Measurements from ENCODE around the gene SPATA4. TPM values are rescaled to one million over a fixed set of nuclear protein-coding genes. Genes with fewer than 3 reads are reported as not detected.

SPATA4 gene
- total RNA-seq, 2 experiments from 2014 or later: not detected

GRCh38 chr4:176187624-176188023 is 7.8 kb downstream of the SPATA4 start:
- H3K36me3 Mint-ChIP-seq (ENCODE audit: low read depth): no peaks in the 10 kb centered on the region
- H3K27me3 Mint-ChIP-seq: peaks cover 49% of the 10 kb centered on the region
- ChIA-PET POLR2A (no interaction called here), CTCF (no interaction called here)
- no peaks in the 10 kb centered on the region for H3K4me1 Mint-ChIP-seq (ENCODE audit: low read depth)
- H3K9me3 Mint-ChIP-seq: no peaks in the 10 kb centered on the region
- no peak overlapping the region for H3K4me3 Mint-ChIP-seq
- ATAC-seq: peak; percentile 91
- no peak for DNase-seq
- TF ChIP-seq CTCF (IDR thresholded peaks at IDR 0.05): no peak
- intact Hi-C loops (cut with micrococcal nuclease): no loop called here
- no peak overlapping the region for H3K27ac Mint-ChIP-seq

GRCh38 chr4:176186671-176187395 is 8.6 kb downstream of the SPATA4 start:
- no peak overlapping the region for H3K27ac Mint-ChIP-seq
- ChIA-PET CTCF (no interaction called here), POLR2A (no interaction called here)
- peaks cover 42% of the 10 kb centered on the region for H3K27me3 Mint-ChIP-seq
- H3K9me3 Mint-ChIP-seq: no peaks in the 10 kb centered on the region
- DNase-seq (no peak), ATAC-seq (no peak)
- intact Hi-C loops (cut with micrococcal nuclease): no loop called here
- no peak for TF ChIP-seq CTCF (IDR thresholded peaks at IDR 0.05)
- H3K4me3 Mint-ChIP-seq: no peak overlapping the region
- no peaks in the 10 kb centered on the region for H3K4me1 Mint-ChIP-seq (ENCODE audit: low read depth)
- no peaks in the 10 kb centered on the region for H3K36me3 Mint-ChIP-seq (ENCODE audit: low read depth)

GRCh38 chr4:176186067-176186466 is 9.3 kb downstream of the SPATA4 start:
- no peaks in the 10 kb centered on the region for H3K9me3 Mint-ChIP-seq
- H3K4me1 Mint-ChIP-seq (ENCODE audit: low read depth): no peaks in the 10 kb centered on the region
- DNase-seq: no peak
- POLR2A ChIA-PET: no interaction called here
- intact Hi-C loops (cut with micrococcal nuclease): no loop called here
- H3K4me3 Mint-ChIP-seq: no peak overlapping the region
- no peak overlapping the region for H3K27ac Mint-ChIP-seq
- no peak for ATAC-seq
- H3K27me3 Mint-ChIP-seq: peaks cover 35% of the 10 kb centered on the region
- CTCF ChIA-PET: no interaction called here
- no peak for TF ChIP-seq CTCF (IDR thresholded peaks at IDR 0.05)
- no peaks in the 10 kb centered on the region for H3K36me3 Mint-ChIP-seq (ENCODE audit: low read depth)

- POLR2A ChIA-PET: no interaction called here
- H3K9me3 Mint-ChIP-seq: no peaks in the 10 kb centered on the region
- ATAC-seq: no peak
Observed at GRCh38 chr4:176185051-176185450, 10.3 kb downstream of the SPATA4 start.

More at GRCh38 chr4:176185051-176185450, 10.3 kb downstream of the SPATA4 start:
- Mint-ChIP-seq H3K4me1 (ENCODE audit: low read depth) (no peaks in the 10 kb centered on the region), H3K4me3 (no peak overlapping the region), H3K36me3 (ENCODE audit: low read depth) (no peaks in the 10 kb centered on the region), H3K27me3 (peaks cover 29% of the 10 kb centered on the region), H3K27ac (no peak overlapping the region)
- intact Hi-C loops (cut with micrococcal nuclease): no loop called here
- CTCF ChIA-PET: no interaction called here
- TF ChIP-seq CTCF (IDR thresholded peaks at IDR 0.05): no peak
- no peak for DNase-seq
